H9 (cell line): ENCODE measurements around the gene FYCO1. TPM values are rescaled to one million over a fixed set of nuclear protein-coding genes. Genes with fewer than 3 reads are reported as not detected.

ENCODE experiments used
- DNase-seq: peaks from one replicate; pipeline ENCODE4 v3.0.0-alpha.2; 2017
- H2AFZ ChIP-seq: one replicate; pipeline ENCODE4 v1.6.1; 2013; ENCODE audit warnings: mild to moderate bottlenecking, low read length, control low read depth, moderate library complexity
- H2AK5ac ChIP-seq: 2 replicates; pipeline ENCODE4 v1.6.1; 2013; ENCODE audit warnings: low read length, control low read depth, mixed read lengths; ENCODE audit not compliant: insufficient read length
- H2BK120ac ChIP-seq: one replicate; pipeline ENCODE4 v1.6.1; 2013; ENCODE audit warnings: low read depth, mild to moderate bottlenecking, low read length, control low read depth, inconsistent platforms; ENCODE audit not compliant: poor library complexity, severe bottlenecking
- H2BK12ac ChIP-seq: 2 replicates; pipeline ENCODE4 v1.6.1; 2013; ENCODE audit warnings: low read length, control low read depth, mixed read lengths, low read depth; ENCODE audit not compliant: insufficient read length
- H2BK15ac ChIP-seq: 2 replicates; pipeline ENCODE4 v1.6.1; 2013; ENCODE audit warnings: low read depth, low read length, control low read depth
- H2BK20ac ChIP-seq: one replicate; pipeline ENCODE4 v1.6.1; 2013; ENCODE audit warnings: low read depth, mild to moderate bottlenecking, low read length, control low read depth, inconsistent platforms; ENCODE audit not compliant: poor library complexity, severe bottlenecking
- H2BK5ac ChIP-seq: 2 replicates; pipeline ENCODE4 v1.6.1; 2013; ENCODE audit warnings: low read length, control low read depth, mixed read lengths; ENCODE audit not compliant: insufficient read length
- H3K14ac ChIP-seq: 2 replicates; pipeline ENCODE4 v1.6.1; 2013; ENCODE audit warnings: low read length, control low read depth; ENCODE audit not compliant: insufficient read depth
- H3K18ac ChIP-seq: 2 replicates; pipeline ENCODE4 v1.6.1; 2013; ENCODE audit warnings: low read depth, mild to moderate bottlenecking, mixed read lengths, low read length, control low read depth; ENCODE audit not compliant: insufficient read length
- H3K23ac ChIP-seq: 2 replicates; pipeline ENCODE4 v1.6.1; 2013; ENCODE audit warnings: low read length, control low read depth, mixed read lengths, low read depth; ENCODE audit not compliant: insufficient read length
- H3K23me2 ChIP-seq: 2 replicates; pipeline ENCODE4 v1.6.1; 2013; ENCODE audit warnings: low read depth, mild to moderate bottlenecking, mixed read lengths, low read length, control low read depth; ENCODE audit not compliant: insufficient read length, poor library complexity, severe bottlenecking
- H3K27ac ChIP-seq: 2 replicates; pipeline ENCODE4 v1.5.1; 2013; ENCODE audit warnings: low read length, control low read depth, mixed read lengths, low read depth; ENCODE audit not compliant: insufficient read length
- H3K27me3 ChIP-seq: 2 replicates; pipeline ENCODE4 v1.6.1; 2013; ENCODE audit warnings: low read length, control low read depth, inconsistent platforms; ENCODE audit not compliant: insufficient read depth
- H3K4ac ChIP-seq: 2 replicates; pipeline ENCODE4 v1.6.1; 2013; ENCODE audit warnings: low read depth, mild to moderate bottlenecking, control low read depth, inconsistent platforms, low read length, moderate library complexity
- H3K4me1 ChIP-seq: 2 replicates; pipeline ENCODE4 v1.6.1; 2013; ENCODE audit warnings: low read length, control low read depth, inconsistent platforms; ENCODE audit not compliant: insufficient read depth
- H3K4me2 ChIP-seq: 2 replicates; pipeline ENCODE4 v1.6.1; 2013; ENCODE audit warnings: low read length, control low read depth, mixed read lengths; ENCODE audit not compliant: insufficient read length, insufficient read depth
- H3K56ac ChIP-seq: 2 replicates; pipeline ENCODE4 v1.6.1; 2013; ENCODE audit warnings: low read depth, mild to moderate bottlenecking, mixed read lengths, low read length, control low read depth; ENCODE audit not compliant: insufficient read length
- H3K79me1 ChIP-seq: 2 replicates; pipeline ENCODE4 v1.6.1; 2013; ENCODE audit warnings: low read depth, mild to moderate bottlenecking, moderate library complexity, low read length, control low read depth, inconsistent platforms; ENCODE audit not compliant: insufficient read depth, poor library complexity, severe bottlenecking
- H3K79me2 ChIP-seq: 2 replicates; pipeline ENCODE4 v1.6.1; 2013; ENCODE audit warnings: low read length, control low read depth, inconsistent platforms; ENCODE audit not compliant: insufficient read depth
- H3K9ac ChIP-seq: 2 replicates; pipeline ENCODE4 v1.6.1; 2013; ENCODE audit warnings: low read length, control low read depth, mixed read lengths; ENCODE audit not compliant: insufficient read length; ENCODE audit errors: extremely low read depth
- H3K9me3 ChIP-seq: one replicate; pipeline ENCODE4 v1.6.1; 2013; ENCODE audit warnings: low read depth, low read length, inconsistent platforms; ENCODE audit not compliant: control insufficient read depth
- H3T11ph ChIP-seq: one replicate; pipeline ENCODE4 v1.6.1; 2013; ENCODE audit warnings: mild to moderate bottlenecking, low read length, control low read depth, inconsistent platforms
- H4K20me1 ChIP-seq: one replicate; pipeline ENCODE4 v1.6.1; 2013; ENCODE audit not compliant: control insufficient read depth, insufficient read length, insufficient read depth
- H4K5ac ChIP-seq: 2 replicates; pipeline ENCODE4 v1.6.1; 2013; ENCODE audit warnings: low read depth, mild to moderate bottlenecking, mixed read lengths, low read length, control low read depth; ENCODE audit not compliant: insufficient read length
- H4K8ac ChIP-seq: replicated peaks from 2 replicates; pipeline ENCODE4 v1.6.1; 2013; ENCODE audit warnings: low read length, control low read depth, mixed read lengths, low read depth; ENCODE audit not compliant: insufficient read length
- H4K91ac ChIP-seq: 2 replicates; pipeline ENCODE4 v1.6.1; 2013; ENCODE audit warnings: low read depth, mild to moderate bottlenecking, moderate library complexity, mixed read lengths, low read length, control low read depth; ENCODE audit not compliant: insufficient read length
- H3K27ac Mint-ChIP-seq, 3 experiments: 2 replicates in 2 of 3; 3 replicates in 1 of 3; pipeline ENCODE4 v1.8.0; 2020 to 2021; ENCODE audit warnings: mixed read lengths in 3 of 3, mild to moderate bottlenecking in 1 of 3, moderate library complexity in 1 of 3
- H3K27me3 Mint-ChIP-seq: 2 replicates; pipeline ENCODE4 v1.8.0; 2021; ENCODE audit warnings: low read depth, mild to moderate bottlenecking, moderate library complexity, mixed read lengths
- H3K36me3 Mint-ChIP-seq, 3 experiments: 2 replicates in 2 of 3; 3 replicates in 1 of 3; pipeline ENCODE4 v1.8.0; 2020 to 2021; ENCODE audit warnings: low read depth in 3 of 3, mixed read lengths in 3 of 3; ENCODE audit not compliant: insufficient read depth in 1 of 3
- H3K4me1 Mint-ChIP-seq, 2 experiments: 2 replicates each; pipeline ENCODE4 v1.8.0; 2020; ENCODE audit warnings: mixed read lengths in 2 of 2
- H3K4me3 Mint-ChIP-seq, 2 experiments: 2 replicates in 1 of 2; 3 replicates in 1 of 2; pipeline ENCODE4 v1.8.0; 2020 to 2021; ENCODE audit warnings: mild to moderate bottlenecking in 2 of 2, mixed read lengths in 2 of 2, moderate library complexity in 1 of 2
- H3K9me3 Mint-ChIP-seq, 2 experiments: 2 replicates in 1 of 2; 3 replicates in 1 of 2; pipeline ENCODE4 v1.8.0; 2020; ENCODE audit warnings: mild to moderate bottlenecking in 2 of 2, mixed read lengths in 2 of 2, moderate library complexity in 1 of 2
- WGBS: extraction: QIAGEN DNeasy Blood & Tissue Kit; methylation state at CpG from one replicate; pipeline ENCODE4 v1.1.7; 2013; ENCODE audit warnings: missing lambda C conversion rate, low lambda C conversion rate, mixed read lengths; ENCODE audit not compliant: insufficient read length; ENCODE audit errors: extremely low coverage; 5-methylcytosine and 5-hydroxymethylcytosine counted together
- total RNA-seq: library from RNA; stranded (reverse); gene quantifications from 2 replicates; pipeline ENCODE4 v1.2.1, GENCODE V29; 2021
- TF ChIP-seq, protein P1 (sequence below): fragments of 200-600 bp; sonication (generic); conservative IDR thresholded peaks from 3 replicates; pipeline ENCODE4 v1.8.0; 2021; ENCODE audit warnings: antibody characterized with exemption, mild to moderate bottlenecking

Gene FYCO1
- total RNA-seq, 1 experiment from 2014 or later: 10.4 TPM

GRCh38 chr3:45967724-45968123 lies 27.9 kb downstream of the FYCO1 start:
- no peak overlapping the region for H3K56ac ChIP-seq
- no peak overlapping the region for H2BK20ac ChIP-seq
- H3K9me3 ChIP-seq: no peaks in the 10 kb centered on the region
- no peak overlapping the region for H3K27ac ChIP-seq
- Mint-ChIP-seq H3K4me1 (no peaks in the 10 kb centered on the region), H3K27ac (peak overlapping the region in 2 of 3 experiments; percentile 22 to 57; a peak in 3 of 7 replicates), H3K4me3 (no peak overlapping the region), H3K27me3 (peaks cover 1% of the 10 kb centered on the region; the same call in 1 of the 2 replicates), H3K9me3 (no peaks in the 10 kb centered on the region), H3K36me3 (peaks cover 15 to 80% (median 77%) of the 10 kb centered on the region in 3 experiments; a peak in 6 of 7 replicates)
- DNase-seq: no peak
- no peak overlapping the region for H2AK5ac ChIP-seq
- no peaks in the 10 kb centered on the region for H3K79me2 ChIP-seq
- no peak overlapping the region for H2AFZ ChIP-seq
- no peak overlapping the region for H3K14ac ChIP-seq
- H3K79me1 ChIP-seq: no peaks in the 10 kb centered on the region
- no peaks in the 10 kb centered on the region for H4K20me1 ChIP-seq
- no peak overlapping the region for H4K8ac ChIP-seq
- WGBS: no CpG with 5 or more reads among the region's 8 CpGs
- H2BK120ac ChIP-seq: no peak overlapping the region
- H3K18ac ChIP-seq: no peak overlapping the region
- H3K23me2 ChIP-seq: no peaks in the 10 kb centered on the region
- no peak overlapping the region for H4K5ac ChIP-seq
- no peak overlapping the region for H2BK5ac ChIP-seq
- no peak overlapping the region for H3T11ph ChIP-seq
- no peaks in the 10 kb centered on the region for H3K27me3 ChIP-seq
- H2BK15ac ChIP-seq: no peak overlapping the region
- H2BK12ac ChIP-seq: no peak overlapping the region
- H4K91ac ChIP-seq: no peak overlapping the region
- no peak overlapping the region for H3K4ac ChIP-seq
- no peak overlapping the region for H3K4me2 ChIP-seq
- TF ChIP-seq, protein P1, sequence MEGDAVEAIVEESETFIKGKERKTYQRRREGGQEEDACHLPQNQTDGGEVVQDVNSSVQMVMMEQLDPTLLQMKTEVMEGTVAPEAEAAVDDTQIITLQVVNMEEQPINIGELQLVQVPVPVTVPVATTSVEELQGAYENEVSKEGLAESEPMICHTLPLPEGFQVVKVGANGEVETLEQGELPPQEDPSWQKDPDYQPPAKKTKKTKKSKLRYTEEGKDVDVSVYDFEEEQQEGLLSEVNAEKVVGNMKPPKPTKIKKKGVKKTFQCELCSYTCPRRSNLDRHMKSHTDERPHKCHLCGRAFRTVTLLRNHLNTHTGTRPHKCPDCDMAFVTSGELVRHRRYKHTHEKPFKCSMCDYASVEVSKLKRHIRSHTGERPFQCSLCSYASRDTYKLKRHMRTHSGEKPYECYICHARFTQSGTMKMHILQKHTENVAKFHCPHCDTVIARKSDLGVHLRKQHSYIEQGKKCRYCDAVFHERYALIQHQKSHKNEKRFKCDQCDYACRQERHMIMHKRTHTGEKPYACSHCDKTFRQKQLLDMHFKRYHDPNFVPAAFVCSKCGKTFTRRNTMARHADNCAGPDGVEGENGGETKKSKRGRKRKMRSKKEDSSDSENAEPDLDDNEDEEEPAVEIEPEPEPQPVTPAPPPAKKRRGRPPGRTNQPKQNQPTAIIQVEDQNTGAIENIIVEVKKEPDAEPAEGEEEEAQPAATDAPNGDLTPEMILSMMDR: no peak
- no peaks in the 10 kb centered on the region for H3K4me1 ChIP-seq
- no peak overlapping the region for H3K9ac ChIP-seq
- no peak overlapping the region for H3K23ac ChIP-seq
